ENCODE measurements around the gene FCSK. TPM values are rescaled to one million over a fixed set of nuclear protein-coding genes. Genes with fewer than 3 reads are reported as not detected.

Gene FCSK
- total RNA-seq, 1 donor from 2014 or later: 9.2 TPM

GRCh38 chr16:70470927-70471341 is 16.5 kb downstream of the FCSK start:
- Mint-ChIP-seq H3K27me3 (ENCODE audit: low read depth) (no peaks in the 10 kb centered on the region), H3K4me1 (ENCODE audit: low read depth) (peaks cover 4% of the 10 kb centered on the region), H3K4me3 (ENCODE audit: unreplicated experiment) (no peak overlapping the region), H3K9me3 (ENCODE audit: low read depth) (no peaks in the 10 kb centered on the region), H3K36me3 (ENCODE audit: low read depth) (peaks cover 2% of the 10 kb centered on the region), H3K27ac (ENCODE audit: unreplicated experiment) (no peak overlapping the region)
- no peak for DNase-seq (ENCODE audit: low spot score)
- peak; percentile 72 for TF ChIP-seq CTCF (IDR thresholded peaks at IDR 0.05)

DNA sequence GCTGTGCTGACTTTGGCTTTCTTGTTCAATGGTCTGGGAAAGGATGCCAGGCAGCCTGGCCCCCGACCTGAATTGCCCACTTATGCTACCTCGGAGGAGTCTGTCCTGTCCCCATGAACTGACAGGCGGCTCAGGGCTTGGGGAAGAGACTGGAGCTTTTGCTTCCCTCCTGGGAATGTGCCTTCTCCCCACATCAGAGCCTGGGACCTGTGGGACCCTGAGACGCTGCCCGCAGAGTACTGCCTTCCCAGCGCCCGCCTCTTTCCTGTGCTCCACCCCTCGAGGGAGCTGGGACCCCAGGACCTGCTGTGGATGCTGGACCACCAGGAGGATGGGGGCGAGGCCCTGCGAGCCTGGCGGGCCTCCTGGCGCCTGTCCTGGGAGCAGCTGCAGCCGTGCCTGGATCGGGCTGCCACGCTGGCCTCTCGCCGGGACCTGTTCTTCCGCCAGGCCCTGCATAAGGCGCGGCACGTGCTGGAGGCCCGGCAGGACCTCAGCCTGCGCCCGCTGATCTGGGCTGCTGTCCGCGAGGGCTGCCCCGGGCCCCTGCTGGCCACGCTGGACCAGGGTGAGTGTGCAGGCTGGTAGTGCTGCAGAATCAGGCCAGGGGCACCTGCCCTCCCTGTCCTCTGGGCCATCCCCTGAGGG is 18.5 kb downstream of the FCSK start:
- Mint-ChIP-seq H3K4me3 (ENCODE audit: unreplicated experiment) (no peak overlapping the region), H3K9me3 (ENCODE audit: low read depth) (no peaks in the 10 kb centered on the region), H3K27me3 (ENCODE audit: low read depth) (no peaks in the 10 kb centered on the region), H3K27ac (ENCODE audit: unreplicated experiment) (no peak overlapping the region), H3K36me3 (ENCODE audit: low read depth) (no peaks in the 10 kb centered on the region), H3K4me1 (ENCODE audit: low read depth) (peaks cover 22% of the 10 kb centered on the region)
- no peak for TF ChIP-seq CTCF (IDR thresholded peaks at IDR 0.05)
- DNase-seq (ENCODE audit: low spot score): no peak

DNA sequence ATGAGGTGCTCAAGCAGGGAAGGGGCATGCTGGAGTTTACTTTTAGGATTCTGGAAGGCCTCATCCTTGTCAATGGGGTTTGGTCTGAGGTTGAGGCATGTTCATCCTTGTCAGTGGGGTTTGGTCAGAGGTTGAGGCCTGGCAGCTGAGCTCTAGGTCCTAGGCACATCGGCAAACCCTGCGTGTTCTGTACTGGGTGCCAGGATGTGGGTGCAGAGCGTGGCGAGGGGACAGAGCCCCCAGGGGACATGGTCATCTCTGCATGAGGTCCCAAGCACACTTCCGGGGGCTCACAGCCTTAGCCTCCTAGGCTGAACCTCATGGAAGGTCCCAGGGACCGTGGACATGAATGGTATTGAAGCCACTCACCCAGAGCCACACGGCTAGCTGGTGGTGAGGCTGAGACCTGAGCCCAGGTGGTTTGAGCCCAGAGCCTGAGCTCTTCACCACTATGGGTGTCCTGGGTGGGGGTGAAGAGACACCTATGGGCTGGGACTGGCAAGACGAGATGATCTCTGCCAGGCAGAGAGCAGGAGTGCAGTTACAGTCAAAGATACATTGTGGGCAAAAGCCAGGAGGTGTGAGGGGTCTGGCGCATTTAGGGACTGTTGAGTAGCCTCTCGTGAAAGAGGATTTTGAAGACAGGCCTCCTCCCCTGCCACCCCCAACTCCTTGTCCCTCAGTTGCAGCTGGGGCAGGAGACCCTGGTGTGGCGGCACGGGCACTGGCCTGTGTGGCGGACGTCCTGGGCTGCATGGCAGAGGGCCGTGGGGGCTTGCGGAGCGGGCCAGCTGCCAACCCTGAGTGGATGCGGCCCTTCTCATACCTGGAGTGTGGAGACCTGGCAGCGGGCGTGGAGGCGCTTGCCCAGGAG is 19.3 kb downstream of the FCSK start:
- DNase-seq (ENCODE audit: low spot score): no peak
- TF ChIP-seq CTCF (IDR thresholded peaks at IDR 0.05): no peak
- Mint-ChIP-seq H3K4me3 (ENCODE audit: unreplicated experiment) (no peak overlapping the region), H3K27ac (ENCODE audit: unreplicated experiment) (peak overlapping the region; percentile 45), H3K4me1 (ENCODE audit: low read depth) (peaks cover 28% of the 10 kb centered on the region), H3K9me3 (ENCODE audit: low read depth) (no peaks in the 10 kb centered on the region), H3K27me3 (ENCODE audit: low read depth) (no peaks in the 10 kb centered on the region), H3K36me3 (ENCODE audit: low read depth) (no peaks in the 10 kb centered on the region)

- Mint-ChIP-seq H3K27ac (ENCODE audit: unreplicated experiment) (no peak overlapping the region), H3K36me3 (ENCODE audit: low read depth) (no peaks in the 10 kb centered on the region), H3K9me3 (ENCODE audit: low read depth) (no peaks in the 10 kb centered on the region), H3K4me3 (ENCODE audit: unreplicated experiment) (no peak overlapping the region), H3K4me1 (ENCODE audit: low read depth) (peaks cover 33% of the 10 kb centered on the region), H3K27me3 (ENCODE audit: low read depth) (no peaks in the 10 kb centered on the region)
- DNase-seq (ENCODE audit: low spot score): no peak
- TF ChIP-seq CTCF (IDR thresholded peaks at IDR 0.05): no peak
Measured at GRCh38 chr16:70474320-70475053, 20.1 kb downstream of the FCSK start.

Data from chondrocyte (in vitro differentiated cells).